ENCODE results near the gene AGER.

AGER gene

GRCh38 chr6:32168807-32169591 is 15.1 kb downstream of the AGER start:
- DNase-seq (ENCODE audit: low spot score), result no peak
- no peak for TF ChIP-seq CTCF (IDR thresholded peaks at IDR 0.05; ENCODE audit: extremely low read depth, missing control alignments)

- no peak for DNase-seq (ENCODE audit: low spot score)
- TF ChIP-seq CTCF (IDR thresholded peaks at IDR 0.05; ENCODE audit: extremely low read depth, missing control alignments), result no peak
These were observed 15.7 kb downstream of the AGER start for GRCh38 chr6:32168350-32168749.

- no peak for DNase-seq (ENCODE audit: low spot score)
- no peak for TF ChIP-seq CTCF (IDR thresholded peaks at IDR 0.05; ENCODE audit: extremely low read depth, missing control alignments)
These were observed 16.2 kb downstream of the AGER start for GRCh38 chr6:32167761-32168262.

GRCh38 chr6:32167154-32167760 is 16.8 kb downstream of the AGER start:
- no peak for TF ChIP-seq CTCF (IDR thresholded peaks at IDR 0.05; ENCODE audit: extremely low read depth, missing control alignments)
- DNase-seq (ENCODE audit: low spot score), result no peak

GRCh38 chr6:32166411-32167061 is 17.5 kb downstream of the AGER start:
- DNase-seq (ENCODE audit: low spot score), result no peak
- no peak for TF ChIP-seq CTCF (IDR thresholded peaks at IDR 0.05; ENCODE audit: extremely low read depth, missing control alignments)

- no peak for DNase-seq (ENCODE audit: low spot score)
- TF ChIP-seq CTCF (IDR thresholded peaks at IDR 0.05; ENCODE audit: extremely low read depth, missing control alignments), result no peak
These were observed 19.8 kb downstream of the AGER start, which contains the start of gene EGFL8 for GRCh38 chr6:32164295-32164694. TSS of gene EGFL8 (plus strand) at chr6:32164595. CDS start at chr6:32166166, 1,571 bp downstream.

Measured in GM20000 (cell line).